Measurements from ENCODE around the gene LTF. TPM values are rescaled to one million over a fixed set of nuclear protein-coding genes. Genes with fewer than 3 reads are reported as not detected.

The LTF gene
- polyA plus RNA-seq, 6 donors from 2014 or later: 2.5 TPM; not detected in 5

GRCh38 chr3:46484911-46485778, 20.4 kb upstream of the LTF start:
- peaks cover 9 to 21% (median 14%) of the 10 kb centered on the region in 3 donors for H3K27me3 Mint-ChIP-seq
- DNase-seq: no peak
- H3K27ac Mint-ChIP-seq: no peak overlapping the region
- no peak overlapping the region for H3K4me3 Mint-ChIP-seq
- no peaks in the 10 kb centered on the region for H3K36me3 Mint-ChIP-seq
- ATAC-seq (ENCODE audit: low read depth in 2 of 2): no peak
- H3K9me3 Mint-ChIP-seq: no peaks in the 10 kb centered on the region
- H3K4me1 Mint-ChIP-seq: peaks cover 6 to 11% (median 9%) of the 10 kb centered on the region in 3 donors

- peaks cover 15 to 28% (median 21%) of the 10 kb centered on the region in 3 donors for H3K27me3 Mint-ChIP-seq
- no peak for ATAC-seq (ENCODE audit: low read depth in 2 of 2)
- DNase-seq: no peak
- H3K4me1 Mint-ChIP-seq: peaks cover 6 to 9% (median 9%) of the 10 kb centered on the region in 3 donors
- H3K27ac Mint-ChIP-seq: no peak overlapping the region
- H3K36me3 Mint-ChIP-seq: no peaks in the 10 kb centered on the region
- no peak overlapping the region for H3K4me3 Mint-ChIP-seq
- H3K9me3 Mint-ChIP-seq: no peaks in the 10 kb centered on the region
Measured at GRCh38 chr3:46484388-46484787, 19.7 kb upstream of the LTF start.

- no peak overlapping the region for H3K27ac Mint-ChIP-seq
- peaks cover 17 to 33% (median 27%) of the 10 kb centered on the region in 3 donors for H3K27me3 Mint-ChIP-seq
- no peak for DNase-seq
- H3K9me3 Mint-ChIP-seq: no peaks in the 10 kb centered on the region
- no peak for ATAC-seq (ENCODE audit: low read depth in 2 of 2)
- no peaks in the 10 kb centered on the region for H3K36me3 Mint-ChIP-seq
- no peak overlapping the region for H3K4me3 Mint-ChIP-seq
- H3K4me1 Mint-ChIP-seq: peaks cover under 1 to 4% (median 4%) of the 10 kb centered on the region in 3 donors
Measured at GRCh38 chr3:46483825-46484224, 19.1 kb upstream of the LTF start.

GRCh38 chr3:46482632-46483350, 18.1 kb upstream of the LTF start:
- ATAC-seq (ENCODE audit: low read depth in 2 of 2) (no peak), DNase-seq (no peak)
- no peaks in the 10 kb centered on the region for H3K4me1 Mint-ChIP-seq
- no peaks in the 10 kb centered on the region for H3K9me3 Mint-ChIP-seq
- peaks cover 13 to 41% (median 37%) of the 10 kb centered on the region in 3 donors for H3K27me3 Mint-ChIP-seq
- H3K4me3 Mint-ChIP-seq: no peak overlapping the region
- no peak overlapping the region for H3K27ac Mint-ChIP-seq
- no peaks in the 10 kb centered on the region for H3K36me3 Mint-ChIP-seq

GRCh38 chr3:46481636-46482035, 16.9 kb upstream of the LTF start:
- Mint-ChIP-seq H3K27ac (peak overlapping the region in 1 of 6 donors; percentile 40), H3K9me3 (no peaks in the 10 kb centered on the region), H3K36me3 (no peaks in the 10 kb centered on the region), H3K4me1 (no peaks in the 10 kb centered on the region), H3K27me3 (peaks cover 10 to 42% (median 36%) of the 10 kb centered on the region in 3 donors), H3K4me3 (no peak overlapping the region)
- ATAC-seq (ENCODE audit: low read depth in 2 of 2) (no peak), DNase-seq (no peak)

GRCh38 chr3:46480491-46481195, 15.9 kb upstream of the LTF start:
- H3K4me1 Mint-ChIP-seq: no peaks in the 10 kb centered on the region
- peaks cover 0 to 1% (median 0%) of the 10 kb centered on the region in 7 donors for H3K9me3 Mint-ChIP-seq
- DNase-seq (no peak), ATAC-seq (ENCODE audit: low read depth in 2 of 2) (no peak)
- H3K27me3 Mint-ChIP-seq: peaks cover 10 to 42% (median 36%) of the 10 kb centered on the region in 3 donors
- H3K27ac Mint-ChIP-seq: no peak overlapping the region
- H3K4me3 Mint-ChIP-seq: no peak overlapping the region
- H3K36me3 Mint-ChIP-seq: peaks cover 0 to 1% of the 10 kb centered on the region in 2 donors

- no peak overlapping the region for H3K4me3 Mint-ChIP-seq
- no peak overlapping the region for H3K27ac Mint-ChIP-seq
- peaks cover 16 to 42% (median 41%) of the 10 kb centered on the region in 3 donors for H3K27me3 Mint-ChIP-seq
- DNase-seq (no peak), ATAC-seq (ENCODE audit: low read depth in 2 of 2) (no peak)
- H3K4me1 Mint-ChIP-seq: no peaks in the 10 kb centered on the region
- H3K9me3 Mint-ChIP-seq: peaks cover 4 to 11% (median 7%) of the 10 kb centered on the region in 7 donors
- H3K36me3 Mint-ChIP-seq: peaks cover 4 to 11% of the 10 kb centered on the region in 2 donors
Measured at GRCh38 chr3:46479696-46480095, 15.0 kb upstream of the LTF start.

- peaks cover 8 to 17% (median 11%) of the 10 kb centered on the region in 7 donors for H3K9me3 Mint-ChIP-seq
- H3K4me1 Mint-ChIP-seq: no peaks in the 10 kb centered on the region
- H3K36me3 Mint-ChIP-seq: peaks cover 4 to 18% of the 10 kb centered on the region in 2 donors
- H3K4me3 Mint-ChIP-seq: no peak overlapping the region
- peak overlapping the region in 2 of 6 donors; percentile 21 to 47 for H3K27ac Mint-ChIP-seq
- DNase-seq: no peak
- peaks cover 17 to 47% (median 42%) of the 10 kb centered on the region in 3 donors for H3K27me3 Mint-ChIP-seq
- no peak for ATAC-seq (ENCODE audit: low read depth in 2 of 2)
Measured at GRCh38 chr3:46479021-46479420, 14.3 kb upstream of the LTF start.

GRCh38 chr3:46478341-46478740, 13.6 kb upstream of the LTF start:
- Mint-ChIP-seq H3K9me3 (peaks cover 8 to 22% (median 11%) of the 10 kb centered on the region in 7 donors), H3K4me1 (no peaks in the 10 kb centered on the region), H3K4me3 (no peak overlapping the region), H3K27me3 (peaks cover 21 to 53% (median 48%) of the 10 kb centered on the region in 3 donors), H3K36me3 (peaks cover 4 to 18% of the 10 kb centered on the region in 2 donors), H3K27ac (peak overlapping the region in 1 of 6 donors; percentile 6)
- no peak for DNase-seq
- ATAC-seq (ENCODE audit: low read depth in 2 of 2): no peak

GRCh38 chr3:46477756-46478155, 13.1 kb upstream of the LTF start:
- Mint-ChIP-seq H3K9me3 (peaks cover 8 to 22% (median 11%) of the 10 kb centered on the region in 7 donors), H3K27ac (no peak overlapping the region), H3K36me3 (peaks cover 4 to 18% of the 10 kb centered on the region in 2 donors), H3K4me1 (no peaks in the 10 kb centered on the region), H3K4me3 (no peak overlapping the region), H3K27me3 (peaks cover 27 to 59% (median 54%) of the 10 kb centered on the region in 3 donors)
- DNase-seq (no peak), ATAC-seq (ENCODE audit: low read depth in 2 of 2) (no peak)

GRCh38 chr3:46477145-46477544, 12.4 kb upstream of the LTF start:
- Mint-ChIP-seq H3K27me3 (peaks cover 29 to 60% (median 58%) of the 10 kb centered on the region in 3 donors), H3K36me3 (peaks cover 4 to 18% of the 10 kb centered on the region in 2 donors), H3K27ac (no peak overlapping the region), H3K9me3 (peaks cover 8 to 22% (median 11%) of the 10 kb centered on the region in 7 donors), H3K4me3 (no peak overlapping the region), H3K4me1 (no peaks in the 10 kb centered on the region)
- ATAC-seq (ENCODE audit: low read depth in 2 of 2): no peak
- no peak for DNase-seq

GRCh38 chr3:46472736-46473135, 8.0 kb upstream of the LTF start:
- DNase-seq (no peak), ATAC-seq (ENCODE audit: low read depth in 2 of 2) (no peak)
- Mint-ChIP-seq H3K27me3 (peaks cover 24 to 35% (median 31%) of the 10 kb centered on the region in 3 donors), H3K9me3 (peaks cover 8 to 22% (median 11%) of the 10 kb centered on the region in 7 donors), H3K4me3 (no peak overlapping the region), H3K27ac (no peak overlapping the region), H3K4me1 (no peaks in the 10 kb centered on the region), H3K36me3 (peaks cover 4 to 18% of the 10 kb centered on the region in 2 donors)

- peak overlapping the region in 1 of 6 donors; percentile 23 for H3K27ac Mint-ChIP-seq
- peaks cover 4 to 18% of the 10 kb centered on the region in 2 donors for H3K36me3 Mint-ChIP-seq
- DNase-seq: no peak
- no peaks in the 10 kb centered on the region for H3K4me1 Mint-ChIP-seq
- no peak overlapping the region for H3K4me3 Mint-ChIP-seq
- no peak for ATAC-seq (ENCODE audit: low read depth in 2 of 2)
- H3K27me3 Mint-ChIP-seq: peaks cover 30 to 32% (median 31%) of the 10 kb centered on the region in 3 donors
- H3K9me3 Mint-ChIP-seq: peaks cover 8 to 22% (median 11%) of the 10 kb centered on the region in 7 donors
Measured at GRCh38 chr3:46471371-46471914, 6.7 kb upstream of the LTF start.

Data from naive B cell (primary cell).